Activated naive CD8-positive, alpha-beta T cell treated with anti-CD3 and anti-CD28 coated beads, Interleukin-2, amount 10 ng/mL, durations not matched to agents 7 days and 5 days (primary cell): ENCODE measurements around the gene PCDHB14. TPM values are rescaled to one million over a fixed set of nuclear protein-coding genes. Genes with fewer than 3 reads are reported as not detected.
"Not testable (repeated sequence)": the region's sequence is repeated elsewhere in the genome, so short reads cannot be mapped to it uniquely, and the experiment has no call there.

Experiments
- ATAC-seq: fragments of 150-1000 bp; cut with Tn5 transposase; one replicate; pipeline ENCODE4 v1.10.0; 2021; ENCODE audit warnings: low read depth, moderate library complexity
- POLR2A ChIA-PET: fragments of 350-600 bp; sonication (Branson Sonifier 250); formaldehyde crosslinking; loops from one replicate; lab custom pipeline; 2021; ENCODE audit warnings: antibody characterized with exemption; lab: Charles Lee
- DNase-seq: peaks from one replicate; pipeline ENCODE4 v3.0.0; 2021
- H3K27ac Mint-ChIP-seq: one replicate; pipeline ENCODE4 v1.8.0; 2022; ENCODE audit warnings: mild to moderate bottlenecking, mixed read lengths
- H3K27me3 Mint-ChIP-seq: one replicate; pipeline ENCODE4 v1.8.0; 2022; ENCODE audit warnings: mild to moderate bottlenecking, moderate library complexity, mixed read lengths
- H3K36me3 Mint-ChIP-seq: one replicate; pipeline ENCODE4 v1.8.0; 2021; ENCODE audit warnings: mild to moderate bottlenecking, mixed read lengths
- H3K4me1 Mint-ChIP-seq: one replicate; pipeline ENCODE4 v1.8.0; 2021; ENCODE audit warnings: mixed read lengths
- H3K4me3 Mint-ChIP-seq: one replicate; pipeline ENCODE4 v1.8.0; 2022; ENCODE audit warnings: mild to moderate bottlenecking, moderate library complexity, mixed read lengths
- H3K9me3 Mint-ChIP-seq: one replicate; pipeline ENCODE4 v1.8.0; 2021; ENCODE audit warnings: mixed read lengths
- total RNA-seq, 2 experiments: library from RNA; stranded (reverse); gene quantifications; one replicate each; pipeline ENCODE4 v1.2.3, GENCODE V29; 2021

The PCDHB14 gene
- total RNA-seq, 2 experiments from 2014 or later = 0.06 TPM; not detected in 1

GRCh38 chr5:141224844-141225243 lies 1.7 kb downstream of the PCDHB14 start:
- POLR2A ChIA-PET, H3K27me3 Mint-ChIP-seq, H3K4me3 Mint-ChIP-seq: not testable (repeated sequence)

DNA sequence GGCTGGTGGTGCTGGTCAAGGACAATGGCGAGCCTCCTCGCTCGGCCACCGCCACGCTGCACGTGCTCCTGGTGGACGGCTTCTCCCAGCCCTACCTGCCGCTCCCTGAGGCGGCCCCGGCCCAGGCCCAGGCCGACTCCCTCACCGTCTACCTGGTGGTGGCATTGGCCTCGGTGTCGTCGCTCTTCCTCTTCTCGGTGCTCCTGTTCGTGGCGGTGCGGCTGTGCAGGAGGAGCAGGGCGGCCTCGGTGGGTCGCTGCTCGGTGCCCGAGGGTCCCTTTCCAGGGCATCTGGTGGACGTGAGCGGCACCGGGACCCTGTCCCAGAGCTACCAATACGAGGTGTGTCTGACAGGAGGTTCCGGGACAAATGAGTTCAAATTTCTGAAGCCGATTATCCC lies 2.3 kb downstream of the PCDHB14 start:
- H3K4me3 Mint-ChIP-seq, H3K27ac Mint-ChIP-seq, H3K9me3 Mint-ChIP-seq, H3K4me1 Mint-ChIP-seq, H3K27me3 Mint-ChIP-seq, POLR2A ChIA-PET, H3K36me3 Mint-ChIP-seq, DNase-seq, ATAC-seq: not testable (repeated sequence)

More at GRCh38 chr5:141224844-141225243, 1.7 kb downstream of the PCDHB14 start:
- not testable (repeated sequence) for H3K27ac Mint-ChIP-seq, H3K9me3 Mint-ChIP-seq, ATAC-seq, DNase-seq, H3K4me1 Mint-ChIP-seq, H3K36me3 Mint-ChIP-seq

DNA sequence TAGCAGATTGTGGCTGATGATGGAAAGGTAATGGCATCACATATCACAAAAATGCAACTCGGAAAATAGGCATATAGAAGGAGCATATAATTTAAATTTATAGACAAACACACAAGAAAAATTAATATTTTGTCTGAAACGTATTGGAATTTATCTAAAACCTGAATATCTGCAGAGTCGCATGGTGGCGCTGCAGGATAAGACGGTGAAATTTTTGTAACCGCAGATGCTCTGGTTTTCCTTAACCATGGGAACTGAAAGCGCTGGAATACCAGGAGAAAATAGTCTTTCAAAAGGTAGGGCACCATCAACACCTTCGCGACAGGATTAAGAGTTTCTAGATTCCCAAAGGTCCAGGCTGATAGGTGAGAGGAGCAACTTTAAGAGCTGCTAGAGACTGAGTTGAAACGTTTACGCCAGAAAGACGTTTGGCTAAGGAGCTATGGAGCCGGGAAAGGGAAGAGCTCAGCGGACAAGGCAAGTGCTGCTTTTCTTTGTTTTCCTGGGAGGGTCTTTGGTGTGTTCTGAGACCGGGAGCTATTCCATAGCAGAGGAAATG lies 11.0 kb downstream of the PCDHB14 start:
- Mint-ChIP-seq H3K36me3 (peaks cover 1% of the 10 kb centered on the region), H3K4me3 (no peak overlapping the region), H3K4me1 (no peaks in the 10 kb centered on the region), H3K27me3 (peaks cover 4% of the 10 kb centered on the region), H3K9me3 (peaks cover 20% of the 10 kb centered on the region), H3K27ac (peak overlapping the region; percentile 42)
- POLR2A ChIA-PET = no interaction called here
- DNase-seq (no peak), ATAC-seq (no peak)

DNA sequence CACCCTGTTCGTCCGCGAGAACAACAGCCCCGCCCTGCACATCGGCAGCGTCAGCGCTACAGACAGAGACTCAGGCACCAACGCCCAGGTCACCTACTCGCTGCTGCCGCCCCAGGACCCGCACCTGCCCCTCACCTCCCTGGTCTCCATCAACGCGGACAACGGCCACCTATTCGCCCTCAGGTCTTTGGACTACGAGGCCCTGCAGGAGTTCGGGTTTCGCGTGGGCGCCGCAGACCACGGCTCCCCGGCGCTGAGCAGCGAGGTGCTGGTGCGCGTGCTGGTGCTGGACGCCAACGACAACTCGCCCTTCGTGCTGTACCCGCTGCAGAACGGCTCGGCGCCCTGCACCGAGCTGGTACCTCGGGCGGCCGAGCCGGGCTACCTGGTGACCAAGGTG lies 12.8 kb downstream of the PCDHB14 start:
- H3K27ac Mint-ChIP-seq = not testable (repeated sequence)
- peaks cover 28% of the 10 kb centered on the region for H3K9me3 Mint-ChIP-seq

DNA sequence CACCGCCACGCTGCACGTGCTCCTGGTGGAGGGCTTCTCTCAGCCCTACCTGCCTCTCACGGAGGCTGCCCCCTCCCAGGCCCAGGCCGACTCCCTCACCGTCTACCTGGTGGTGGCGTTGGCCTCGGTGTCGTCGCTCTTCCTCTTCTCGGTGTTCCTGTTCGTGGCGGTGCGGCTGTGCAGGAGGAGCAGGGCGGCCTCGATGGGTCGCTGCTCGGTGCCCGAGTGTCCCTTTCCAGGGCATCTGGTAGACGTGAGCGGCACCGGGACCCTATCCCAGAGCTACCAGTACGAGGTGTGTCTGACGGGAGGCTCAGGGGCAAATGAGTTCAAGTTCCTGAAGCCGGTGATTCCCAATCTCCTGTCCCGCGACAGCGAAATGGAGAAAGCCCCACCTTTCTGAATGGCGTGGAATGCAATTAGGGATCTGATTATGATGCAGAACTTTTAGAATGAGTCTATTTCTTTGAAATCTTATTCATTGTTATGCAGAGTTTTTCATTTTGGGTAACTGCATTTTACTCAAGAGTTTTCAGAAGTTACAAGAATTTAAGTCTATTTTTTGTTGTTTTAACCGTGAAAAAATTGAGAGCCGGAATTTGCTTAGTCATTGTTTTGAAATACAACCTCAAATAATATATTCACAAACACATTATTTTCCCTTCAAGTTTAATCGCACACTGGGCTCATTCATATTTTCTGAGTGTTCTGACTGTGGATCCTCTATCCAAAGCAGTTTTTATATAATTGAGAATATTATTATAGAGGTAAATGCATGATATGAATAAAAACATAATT lies 13.6 kb downstream of the PCDHB14 start:
- POLR2A ChIA-PET = no interaction called here
- Mint-ChIP-seq H3K27ac (no peak overlapping the region), H3K4me1 (no peaks in the 10 kb centered on the region), H3K27me3 (peaks cover 9% of the 10 kb centered on the region), H3K4me3 (no peak overlapping the region), H3K9me3 (peaks cover 27% of the 10 kb centered on the region), H3K36me3 (peaks cover 1% of the 10 kb centered on the region)
- ATAC-seq = no peak
- DNase-seq = no peak

More for the DNA sequence above, 12.8 kb downstream of the PCDHB14 start:
- H3K4me1 Mint-ChIP-seq, H3K4me3 Mint-ChIP-seq, POLR2A ChIA-PET, ATAC-seq, DNase-seq, H3K36me3 Mint-ChIP-seq, H3K27me3 Mint-ChIP-seq: not testable (repeated sequence)

DNA sequence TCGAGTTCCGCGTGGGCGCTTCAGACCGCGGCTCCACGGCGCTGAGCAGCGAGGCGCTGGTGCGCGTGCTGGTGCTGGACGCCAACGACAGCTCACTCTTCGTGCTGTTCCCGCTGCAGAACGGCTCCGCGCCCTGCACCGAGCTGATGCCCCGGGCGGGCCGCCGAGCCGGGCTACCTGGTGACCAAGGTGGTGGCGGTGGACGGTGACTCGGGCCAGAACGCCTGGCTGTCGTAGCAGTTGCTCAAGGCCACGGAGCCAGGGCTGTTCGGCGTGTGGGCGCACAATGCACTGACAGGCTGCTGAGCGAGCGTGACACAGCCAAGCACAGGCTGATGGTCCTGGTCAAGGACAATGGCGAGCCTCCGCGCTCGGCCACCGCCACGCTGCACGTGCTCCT lies 18.4 kb downstream of the PCDHB14 start:
- no peak overlapping the region for H3K4me3 Mint-ChIP-seq
- no peak overlapping the region for H3K27ac Mint-ChIP-seq
- peaks cover 3% of the 10 kb centered on the region for H3K36me3 Mint-ChIP-seq
- DNase-seq = no peak
- no peaks in the 10 kb centered on the region for H3K4me1 Mint-ChIP-seq
- POLR2A ChIA-PET = no interaction called here
- peaks cover 36% of the 10 kb centered on the region for H3K9me3 Mint-ChIP-seq
- H3K27me3 Mint-ChIP-seq = peaks cover 11% of the 10 kb centered on the region
- ATAC-seq = no peak

DNA sequence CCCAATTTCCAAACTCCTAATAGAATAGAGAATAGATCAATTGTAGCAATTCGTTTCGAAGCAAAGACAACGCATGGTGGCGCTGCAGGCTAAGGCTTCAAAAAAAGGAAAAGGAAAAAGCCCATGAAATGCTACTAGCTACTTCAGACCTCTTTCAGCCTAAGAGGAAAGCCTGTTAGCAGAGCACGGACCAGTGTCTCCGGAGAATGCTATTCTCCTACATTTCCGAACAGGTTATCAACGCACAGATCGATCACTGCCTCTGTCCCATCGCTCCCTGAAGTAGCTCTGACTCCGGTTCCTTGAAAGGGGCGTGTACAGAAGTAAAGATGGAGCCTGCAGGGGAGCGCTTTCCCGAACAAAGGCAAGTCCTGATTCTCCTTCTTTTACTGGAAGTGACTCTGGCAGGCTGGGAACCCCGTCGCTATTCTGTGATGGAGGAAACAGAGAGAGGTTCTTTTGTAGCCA lies 22.1 kb downstream of the PCDHB14 start, which contains the start of gene PCDHB15:
PCDHB15 (plus strand) TSS at position 146 of the 468 bp plus-strand sequence; CDS start at position 330, 184 bp downstream.
- POLR2A ChIA-PET = no interaction called here
- DNase-seq (no peak), ATAC-seq (no peak)
- H3K4me3 Mint-ChIP-seq = no peak within 1 kb of the TSS
- peaks cover 2% of the 10 kb centered on the region for H3K36me3 Mint-ChIP-seq
- no peak within 1 kb of the TSS for H3K27ac Mint-ChIP-seq
- H3K27me3 Mint-ChIP-seq = peaks cover 6% of the 10 kb centered on the region
- H3K4me1 Mint-ChIP-seq = no peaks in the 10 kb centered on the region
- H3K9me3 Mint-ChIP-seq = peaks cover 35% of the 10 kb centered on the region

DNA sequence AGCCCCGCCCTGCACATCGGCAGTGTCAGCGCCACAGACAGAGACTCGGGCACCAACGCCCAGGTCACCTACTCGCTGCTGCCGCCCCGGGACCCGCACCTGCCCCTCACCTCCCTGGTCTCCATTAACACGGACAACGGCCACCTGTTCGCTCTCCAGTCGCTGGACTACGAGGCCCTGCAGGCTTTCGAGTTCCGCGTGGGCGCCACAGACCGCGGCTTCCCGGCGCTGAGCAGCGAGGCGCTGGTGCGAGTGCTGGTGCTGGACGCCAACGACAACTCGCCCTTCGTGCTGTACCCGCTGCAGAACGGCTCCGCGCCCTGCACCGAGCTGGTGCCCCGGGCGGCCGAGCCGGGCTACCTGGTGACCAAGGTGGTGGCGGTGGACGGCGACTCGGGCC lies 23.8 kb downstream of the PCDHB14 start:
- H3K4me3 Mint-ChIP-seq, H3K27ac Mint-ChIP-seq, H3K36me3 Mint-ChIP-seq, H3K27me3 Mint-ChIP-seq, POLR2A ChIA-PET, ATAC-seq, DNase-seq, H3K4me1 Mint-ChIP-seq: not testable (repeated sequence)
- H3K9me3 Mint-ChIP-seq = peaks cover 34% of the 10 kb centered on the region

GRCh38 chr5:141247434-141247833 lies 24.3 kb downstream of the PCDHB14 start:
- H3K4me1 Mint-ChIP-seq, POLR2A ChIA-PET, DNase-seq, ATAC-seq, H3K4me3 Mint-ChIP-seq, H3K27ac Mint-ChIP-seq, H3K27me3 Mint-ChIP-seq, H3K36me3 Mint-ChIP-seq: not testable (repeated sequence)
- H3K9me3 Mint-ChIP-seq = peaks cover 32% of the 10 kb centered on the region

- peaks cover 33% of the 10 kb centered on the region for H3K9me3 Mint-ChIP-seq
- no peaks in the 10 kb centered on the region for H3K4me1 Mint-ChIP-seq
- H3K4me3 Mint-ChIP-seq = no peak overlapping the region
- DNase-seq = no peak
- no peaks in the 10 kb centered on the region for H3K27me3 Mint-ChIP-seq
- no peak for ATAC-seq
- H3K36me3 Mint-ChIP-seq = peaks cover 2% of the 10 kb centered on the region
- POLR2A ChIA-PET = no interaction called here
- H3K27ac Mint-ChIP-seq = no peak overlapping the region
Measured at GRCh38 chr5:141250576-141250975, 27.4 kb downstream of the PCDHB14 start.

GRCh38 chr5:141258464-141258863 lies 35.3 kb downstream of the PCDHB14 start:
- H3K36me3 Mint-ChIP-seq = peaks cover 2% of the 10 kb centered on the region
- POLR2A ChIA-PET = no interaction called here
- no peak overlapping the region for H3K4me3 Mint-ChIP-seq

GRCh38 chr5:141258948-141259347 lies 35.8 kb downstream of the PCDHB14 start:
- Mint-ChIP-seq H3K9me3 (peaks cover 33% of the 10 kb centered on the region), H3K27me3 (no peaks in the 10 kb centered on the region), H3K36me3 (peaks cover 2% of the 10 kb centered on the region), H3K4me3 (no peak overlapping the region), H3K27ac (no peak overlapping the region), H3K4me1 (no peaks in the 10 kb centered on the region)
- no peak for ATAC-seq
- DNase-seq = no peak
- POLR2A ChIA-PET = no interaction called here

More at GRCh38 chr5:141258464-141258863, 35.3 kb downstream of the PCDHB14 start:
- no peak overlapping the region for H3K27ac Mint-ChIP-seq
- H3K27me3 Mint-ChIP-seq = no peaks in the 10 kb centered on the region
- peaks cover 32% of the 10 kb centered on the region for H3K9me3 Mint-ChIP-seq
- DNase-seq (no peak), ATAC-seq (no peak)
- no peaks in the 10 kb centered on the region for H3K4me1 Mint-ChIP-seq

DNA sequence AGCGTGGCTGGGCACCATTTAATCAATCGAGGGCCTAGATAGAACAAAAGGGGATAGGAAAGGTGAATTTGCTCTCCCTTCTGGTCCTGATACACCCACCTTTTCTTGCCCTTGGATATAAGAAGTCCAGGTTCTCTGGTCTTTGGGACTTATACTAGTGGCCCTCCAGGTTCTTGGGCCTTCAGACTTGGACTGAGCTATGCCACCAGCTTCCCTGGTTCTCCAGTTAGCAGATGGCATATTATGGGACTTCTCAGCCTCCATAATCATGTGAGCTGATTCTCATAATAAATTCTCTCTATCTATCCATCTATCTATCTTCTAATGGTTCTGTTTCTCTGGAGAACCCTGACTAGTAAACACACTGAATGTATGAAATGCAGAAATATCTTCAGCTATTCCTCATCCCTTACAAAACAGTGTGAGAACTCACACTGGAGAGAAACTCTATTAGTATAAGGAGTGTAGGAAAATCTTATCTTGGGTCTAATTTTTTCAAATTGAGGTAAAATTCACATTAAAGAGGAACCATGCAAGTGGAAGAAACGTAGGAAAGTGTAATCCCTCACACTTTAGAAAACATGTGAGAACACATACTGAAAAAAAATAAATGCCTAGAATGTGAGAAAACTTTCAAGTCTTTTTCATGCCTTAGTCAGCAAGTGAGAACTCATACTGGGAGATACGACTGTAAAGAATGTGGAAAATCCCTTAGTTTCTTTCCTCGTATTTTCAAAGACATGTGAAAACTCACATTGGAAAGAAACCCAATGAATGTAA lies 37.5 kb downstream of the PCDHB14 start:
- no peaks in the 10 kb centered on the region for H3K27me3 Mint-ChIP-seq
- ATAC-seq (no peak), DNase-seq (no peak)
- H3K4me3 Mint-ChIP-seq = no peak overlapping the region
- POLR2A ChIA-PET = no interaction called here
- H3K27ac Mint-ChIP-seq = no peak overlapping the region
- H3K9me3 Mint-ChIP-seq = peaks cover 28% of the 10 kb centered on the region
- no peaks in the 10 kb centered on the region for H3K36me3 Mint-ChIP-seq
- H3K4me1 Mint-ChIP-seq = no peaks in the 10 kb centered on the region
